ENCODE measurements around the gene C18orf32. TPM values are rescaled to one million over a fixed set of nuclear protein-coding genes. Genes with fewer than 3 reads are reported as not detected.

The C18orf32 gene
- total RNA-seq, 6 experiments from 2014 or later, result 24.8 to 41.1 (median 31.1) TPM

DNA sequence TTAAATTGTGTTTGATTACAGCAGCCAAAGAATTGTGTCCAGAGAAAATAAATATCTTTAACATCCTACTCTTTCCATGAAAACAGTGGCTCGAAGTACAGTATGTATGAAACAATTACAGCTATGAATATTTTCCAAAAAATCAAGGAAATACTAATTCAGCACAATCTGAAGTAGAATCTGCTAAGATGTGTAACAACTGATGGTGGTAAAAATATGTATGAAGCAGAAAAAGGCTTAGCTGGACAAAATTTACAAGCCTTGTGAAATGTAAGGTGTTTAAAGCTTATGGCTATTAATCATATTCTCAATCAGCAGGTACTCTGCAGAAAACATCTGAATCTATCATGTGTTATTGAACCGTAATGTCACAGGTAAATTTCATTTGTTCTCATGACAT is 43.2 kb downstream of the C18orf32 start:
- no peaks in the 10 kb centered on the region for H3K4me1 ChIP-seq
- no peak for DNase-seq
- TF ChIP-seq, protein P1, sequence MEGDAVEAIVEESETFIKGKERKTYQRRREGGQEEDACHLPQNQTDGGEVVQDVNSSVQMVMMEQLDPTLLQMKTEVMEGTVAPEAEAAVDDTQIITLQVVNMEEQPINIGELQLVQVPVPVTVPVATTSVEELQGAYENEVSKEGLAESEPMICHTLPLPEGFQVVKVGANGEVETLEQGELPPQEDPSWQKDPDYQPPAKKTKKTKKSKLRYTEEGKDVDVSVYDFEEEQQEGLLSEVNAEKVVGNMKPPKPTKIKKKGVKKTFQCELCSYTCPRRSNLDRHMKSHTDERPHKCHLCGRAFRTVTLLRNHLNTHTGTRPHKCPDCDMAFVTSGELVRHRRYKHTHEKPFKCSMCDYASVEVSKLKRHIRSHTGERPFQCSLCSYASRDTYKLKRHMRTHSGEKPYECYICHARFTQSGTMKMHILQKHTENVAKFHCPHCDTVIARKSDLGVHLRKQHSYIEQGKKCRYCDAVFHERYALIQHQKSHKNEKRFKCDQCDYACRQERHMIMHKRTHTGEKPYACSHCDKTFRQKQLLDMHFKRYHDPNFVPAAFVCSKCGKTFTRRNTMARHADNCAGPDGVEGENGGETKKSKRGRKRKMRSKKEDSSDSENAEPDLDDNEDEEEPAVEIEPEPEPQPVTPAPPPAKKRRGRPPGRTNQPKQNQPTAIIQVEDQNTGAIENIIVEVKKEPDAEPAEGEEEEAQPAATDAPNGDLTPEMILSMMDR (IDR thresholded peaks at IDR 0.05), result no peak
- TF ChIP-seq POLR2A (IDR thresholded peaks at IDR 0.05), result no peak
- 94% methylated on average over 2 of the region's 2 CpGs for WGBS (ENCODE audit: insufficient coverage, low coverage, low lambda C conversion rate, missing lambda C conversion rate)
- H3K9me3 ChIP-seq, result peaks cover 0 to 4% (median 0%) of the 10 kb centered on the region in 4 donors
- no peak overlapping the region for H3K4me3 ChIP-seq
- no peaks in the 10 kb centered on the region for H3K36me3 ChIP-seq
- no peaks in the 10 kb centered on the region for H3K27me3 ChIP-seq
- intact Hi-C loops (cut with DNase I), result no loop called here
- no peak overlapping the region for H3K27ac ChIP-seq
- no peak for ATAC-seq

- 71% methylated on average over 7 of the region's 7 CpGs for WGBS (ENCODE audit: insufficient coverage, low coverage, low lambda C conversion rate, missing lambda C conversion rate)
- no peak for ATAC-seq
Observed at GRCh38 chr18:49441338-49441938, 45.6 kb downstream of the C18orf32 start.

DNA sequence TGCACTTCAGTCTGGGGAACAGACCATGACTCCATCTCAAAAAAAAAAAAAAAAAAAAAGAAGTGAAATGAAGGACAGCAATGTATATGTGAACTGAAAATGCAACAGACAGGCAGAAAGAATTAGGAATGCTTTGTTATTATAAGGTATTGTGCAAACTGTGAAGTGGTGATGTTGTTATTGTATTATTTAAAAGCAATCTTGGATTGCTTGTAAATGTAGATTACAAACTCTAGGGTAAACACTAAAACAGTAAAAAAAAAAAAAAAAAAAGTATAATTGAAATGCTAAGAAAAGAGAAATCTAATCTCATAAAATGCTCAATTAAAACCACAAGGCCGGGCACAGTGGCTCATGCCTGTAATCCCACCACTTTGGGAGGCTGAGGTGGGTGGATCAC is 51.9 kb downstream of the C18orf32 start:
- no peak for TF ChIP-seq POLR2A (IDR thresholded peaks at IDR 0.05)
- TF ChIP-seq, protein P1 (IDR thresholded peaks at IDR 0.05), result no peak
- no peak for ATAC-seq
- Histone ChIP-seq H3K27me3 (no peaks in the 10 kb centered on the region), H3K36me3 (no peaks in the 10 kb centered on the region), H3K9me3 (no peaks in the 10 kb centered on the region), H3K4me3 (no peak overlapping the region), H3K4me1 (no peaks in the 10 kb centered on the region), H3K27ac (no peak overlapping the region)
- DNase-seq, result no peak
- 100% methylated on average over 1 of the region's 1 CpG for WGBS (ENCODE audit: insufficient coverage, low coverage, low lambda C conversion rate, missing lambda C conversion rate)
- intact Hi-C loops (cut with DNase I), result no loop called here

More at GRCh38 chr18:49441338-49441938, 45.6 kb downstream of the C18orf32 start:
- no peaks in the 10 kb centered on the region for H3K36me3 ChIP-seq
- TF ChIP-seq POLR2A (IDR thresholded peaks at IDR 0.05), result no peak
- TF ChIP-seq, protein P1 (IDR thresholded peaks at IDR 0.05), result no peak
- H3K9me3 ChIP-seq, result no peaks in the 10 kb centered on the region
- no peaks in the 10 kb centered on the region for H3K4me1 ChIP-seq
- H3K4me3 ChIP-seq, result no peak overlapping the region
- H3K27ac ChIP-seq, result no peak overlapping the region
- no peak for DNase-seq
- H3K27me3 ChIP-seq, result no peaks in the 10 kb centered on the region
- intact Hi-C loops (cut with DNase I), result no loop called here

DNA sequence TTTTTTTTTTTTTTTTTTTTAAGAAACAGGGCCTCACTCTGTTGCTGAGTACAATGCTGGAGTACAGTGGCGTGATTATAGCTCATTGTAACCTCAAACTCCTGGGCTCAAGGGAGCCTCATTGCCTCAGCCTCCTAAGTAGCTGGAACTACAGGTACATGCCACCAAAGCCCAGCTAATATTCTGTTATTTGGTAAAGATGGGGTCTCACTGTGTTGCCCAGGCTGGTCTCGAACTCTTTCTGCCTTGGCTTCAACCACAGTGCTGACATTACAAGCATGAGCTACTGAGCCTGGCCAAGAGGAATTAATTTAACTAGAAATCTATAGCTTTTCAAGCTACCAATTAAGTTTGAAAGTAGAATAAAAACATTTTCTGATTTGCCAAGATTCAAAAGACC is 54.4 kb downstream of the C18orf32 start:
- intact Hi-C loops (cut with DNase I), result no loop called here
- Histone ChIP-seq H3K4me3 (no peak overlapping the region), H3K4me1 (no peaks in the 10 kb centered on the region), H3K9me3 (no peaks in the 10 kb centered on the region), H3K27ac (no peak overlapping the region), H3K27me3 (no peaks in the 10 kb centered on the region), H3K36me3 (peaks cover 0 to 4% (median 0%) of the 10 kb centered on the region in 4 donors)
- ATAC-seq (no peak), DNase-seq (no peak)
- 92% methylated on average over 2 of the region's 2 CpGs for WGBS (ENCODE audit: insufficient coverage, low coverage, low lambda C conversion rate, missing lambda C conversion rate)
- TF ChIP-seq, protein P1 (IDR thresholded peaks at IDR 0.05), result no peak
- no peak for TF ChIP-seq POLR2A (IDR thresholded peaks at IDR 0.05)

Measured in right lobe of liver (tissue), 6 donors.